Coronary artery (tissue), 2 donors: Measurements from ENCODE around the gene RPUSD4.

Experiments
- DNase-seq: peaks from one replicate; pipeline ENCODE4 v3.0.0-alpha.2; 2017; ENCODE audit warnings: low spot score
- H3K27ac ChIP-seq, 2 donors: fragments of 200-600 bp; sonication (generic); one replicate each; pipeline ENCODE4 v1.5.1; 2016 to 2019
- H3K4me3 ChIP-seq: fragments of 200-600 bp; sonication (generic); 2 replicates; pipeline ENCODE4 v1.5.1; 2016; ENCODE audit warnings: mild to moderate bottlenecking, moderate library complexity
- TF ChIP-seq, protein P1 (sequence below): fragments of 200-600 bp; sonication (generic); IDR thresholded peaks from one replicate; pipeline ENCODE4 v1.5.1; 2019; ENCODE audit warnings: antibody characterized with exemption

Gene RPUSD4

DNA sequence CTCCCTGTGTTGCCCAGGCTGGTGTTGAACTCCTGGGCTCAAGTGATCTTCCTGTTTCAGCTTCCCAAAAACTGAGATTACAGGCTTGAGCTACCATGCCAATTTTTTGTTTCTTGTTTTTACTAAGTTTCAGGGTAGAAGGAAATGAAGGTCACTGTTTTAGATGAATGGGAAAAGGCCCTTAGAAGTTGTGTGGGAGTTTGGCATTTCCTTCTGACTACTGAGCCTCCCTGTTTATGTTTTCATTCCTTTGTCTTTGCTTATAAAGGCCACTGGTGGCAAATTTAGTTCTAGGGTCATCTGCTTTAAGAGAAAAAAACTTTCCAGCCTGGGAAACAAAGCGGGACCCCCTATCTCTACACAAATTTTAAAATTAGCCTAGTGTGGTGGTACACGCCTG lies 35.2 kb upstream of the RPUSD4 start:
- no peak overlapping the region for H3K27ac ChIP-seq
- H3K4me3 ChIP-seq: no peak overlapping the region
- no peak for DNase-seq
- TF ChIP-seq, protein P1, sequence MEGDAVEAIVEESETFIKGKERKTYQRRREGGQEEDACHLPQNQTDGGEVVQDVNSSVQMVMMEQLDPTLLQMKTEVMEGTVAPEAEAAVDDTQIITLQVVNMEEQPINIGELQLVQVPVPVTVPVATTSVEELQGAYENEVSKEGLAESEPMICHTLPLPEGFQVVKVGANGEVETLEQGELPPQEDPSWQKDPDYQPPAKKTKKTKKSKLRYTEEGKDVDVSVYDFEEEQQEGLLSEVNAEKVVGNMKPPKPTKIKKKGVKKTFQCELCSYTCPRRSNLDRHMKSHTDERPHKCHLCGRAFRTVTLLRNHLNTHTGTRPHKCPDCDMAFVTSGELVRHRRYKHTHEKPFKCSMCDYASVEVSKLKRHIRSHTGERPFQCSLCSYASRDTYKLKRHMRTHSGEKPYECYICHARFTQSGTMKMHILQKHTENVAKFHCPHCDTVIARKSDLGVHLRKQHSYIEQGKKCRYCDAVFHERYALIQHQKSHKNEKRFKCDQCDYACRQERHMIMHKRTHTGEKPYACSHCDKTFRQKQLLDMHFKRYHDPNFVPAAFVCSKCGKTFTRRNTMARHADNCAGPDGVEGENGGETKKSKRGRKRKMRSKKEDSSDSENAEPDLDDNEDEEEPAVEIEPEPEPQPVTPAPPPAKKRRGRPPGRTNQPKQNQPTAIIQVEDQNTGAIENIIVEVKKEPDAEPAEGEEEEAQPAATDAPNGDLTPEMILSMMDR: no peak

DNA sequence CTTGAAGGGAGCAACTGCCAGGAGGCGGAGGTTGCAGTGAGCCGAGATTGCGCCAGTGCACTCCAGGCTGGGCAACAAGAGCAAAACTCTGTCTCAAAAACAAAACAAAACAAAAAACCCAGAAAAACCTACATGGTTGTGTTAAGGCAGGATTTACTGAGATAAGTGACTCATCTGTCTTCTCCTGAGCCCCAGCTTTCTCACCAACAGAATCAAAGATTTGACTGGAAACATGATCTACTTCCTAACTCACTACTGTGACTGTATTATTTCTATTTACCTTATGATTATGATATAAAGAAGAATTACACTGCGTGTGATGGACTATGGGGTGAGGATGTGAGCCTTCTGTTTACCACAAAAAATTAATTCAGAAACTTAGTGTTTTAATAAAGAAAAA lies 21.9 kb upstream of the RPUSD4 start:
- no peak for DNase-seq
- TF ChIP-seq, protein P1: no peak
- H3K27ac ChIP-seq: no peak overlapping the region
- no peak overlapping the region for H3K4me3 ChIP-seq

DNA sequence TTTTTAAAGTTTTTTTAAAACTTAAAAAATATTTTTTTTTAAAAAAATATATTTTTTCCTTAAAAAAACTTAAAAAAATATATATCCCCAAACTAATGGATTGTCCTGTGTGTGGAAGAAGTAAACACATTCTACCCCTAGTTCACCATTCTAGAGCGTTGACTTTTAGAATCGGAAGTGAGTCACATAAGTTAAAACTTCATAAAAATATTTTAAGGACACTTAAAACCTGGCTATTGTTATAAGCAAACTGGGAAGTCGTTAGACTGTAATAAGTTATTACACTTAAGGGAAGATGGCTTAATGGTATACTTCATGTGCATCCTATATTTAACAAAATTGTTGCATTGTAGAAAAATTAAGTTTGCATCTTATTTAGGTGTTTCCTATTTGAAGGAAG lies 21.2 kb upstream of the RPUSD4 start:
- Histone ChIP-seq H3K4me3 (no peak overlapping the region), H3K27ac (no peak overlapping the region)
- TF ChIP-seq, protein P1: no peak
- DNase-seq: no peak

DNA sequence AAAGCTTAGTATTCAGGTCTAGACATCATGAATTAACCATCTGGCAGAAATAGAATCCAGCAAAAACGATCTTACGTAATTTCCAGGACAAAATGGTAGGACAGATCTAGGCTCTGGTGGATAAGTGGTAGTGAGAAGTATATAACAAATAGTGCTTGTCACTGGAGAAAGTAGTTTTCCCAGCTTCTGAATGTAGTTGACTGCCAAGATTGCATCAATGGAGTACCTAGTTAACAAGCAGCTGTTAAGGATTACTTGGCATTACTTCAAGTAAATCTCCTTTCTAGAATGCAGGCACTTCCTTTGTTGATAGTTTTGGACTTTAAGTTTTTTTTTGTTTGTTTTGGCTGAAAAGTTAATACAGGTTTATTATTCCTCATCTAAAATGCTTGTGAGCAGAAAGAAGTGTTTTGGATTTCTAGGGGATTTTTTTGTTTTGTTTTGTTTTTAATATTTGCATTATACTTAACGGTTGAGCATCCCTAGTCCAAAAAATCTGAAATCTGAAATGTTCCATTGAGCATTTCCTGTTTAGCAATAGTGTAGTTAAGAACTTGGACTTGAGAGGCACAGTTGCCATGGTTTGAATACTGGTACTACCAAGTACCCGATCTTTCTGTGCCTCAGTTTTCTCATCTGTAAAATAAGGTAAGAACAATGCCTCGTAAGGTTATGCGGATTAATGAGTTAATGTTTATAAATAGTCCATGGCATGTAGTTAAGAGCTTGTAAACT lies 20.4 kb upstream of the RPUSD4 start:
- no peak overlapping the region for H3K27ac ChIP-seq
- no peak for DNase-seq
- TF ChIP-seq, protein P1: no peak
- no peak overlapping the region for H3K4me3 ChIP-seq

DNA sequence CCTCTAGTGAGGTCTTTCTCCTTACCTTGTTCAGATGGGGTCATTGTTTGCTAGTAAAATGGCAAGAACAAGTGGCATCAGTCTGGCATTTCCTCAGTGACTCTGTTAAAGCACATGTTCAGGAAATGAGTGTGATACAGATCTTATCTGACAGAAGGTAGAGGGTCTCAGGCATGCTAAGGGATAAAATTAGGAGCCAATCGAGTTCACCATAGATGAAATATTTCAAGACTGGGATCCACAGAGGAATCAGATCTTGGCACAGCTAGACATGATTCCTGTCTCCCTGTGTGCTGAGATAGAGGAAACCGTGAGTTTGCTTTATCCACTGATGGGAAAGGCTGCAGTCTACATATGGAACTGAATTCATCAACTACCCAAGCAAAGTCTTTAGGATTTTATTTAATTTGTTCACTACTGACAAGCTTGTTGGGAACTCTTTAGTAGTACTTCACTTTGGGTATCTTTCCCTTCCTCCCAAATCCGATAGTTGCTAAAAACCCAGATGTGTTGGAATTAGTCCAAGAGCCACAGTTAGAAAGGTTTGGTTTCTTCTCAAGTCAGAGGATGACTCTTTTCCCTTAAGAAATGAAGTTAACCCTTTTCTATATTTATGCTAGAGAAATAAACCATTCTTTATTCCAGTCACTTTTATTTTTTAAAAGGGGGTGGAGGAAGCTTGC lies 18.5 kb upstream of the RPUSD4 start:
- DNase-seq: no peak
- TF ChIP-seq, protein P1: no peak
- H3K27ac ChIP-seq: no peak overlapping the region
- no peak overlapping the region for H3K4me3 ChIP-seq

DNA sequence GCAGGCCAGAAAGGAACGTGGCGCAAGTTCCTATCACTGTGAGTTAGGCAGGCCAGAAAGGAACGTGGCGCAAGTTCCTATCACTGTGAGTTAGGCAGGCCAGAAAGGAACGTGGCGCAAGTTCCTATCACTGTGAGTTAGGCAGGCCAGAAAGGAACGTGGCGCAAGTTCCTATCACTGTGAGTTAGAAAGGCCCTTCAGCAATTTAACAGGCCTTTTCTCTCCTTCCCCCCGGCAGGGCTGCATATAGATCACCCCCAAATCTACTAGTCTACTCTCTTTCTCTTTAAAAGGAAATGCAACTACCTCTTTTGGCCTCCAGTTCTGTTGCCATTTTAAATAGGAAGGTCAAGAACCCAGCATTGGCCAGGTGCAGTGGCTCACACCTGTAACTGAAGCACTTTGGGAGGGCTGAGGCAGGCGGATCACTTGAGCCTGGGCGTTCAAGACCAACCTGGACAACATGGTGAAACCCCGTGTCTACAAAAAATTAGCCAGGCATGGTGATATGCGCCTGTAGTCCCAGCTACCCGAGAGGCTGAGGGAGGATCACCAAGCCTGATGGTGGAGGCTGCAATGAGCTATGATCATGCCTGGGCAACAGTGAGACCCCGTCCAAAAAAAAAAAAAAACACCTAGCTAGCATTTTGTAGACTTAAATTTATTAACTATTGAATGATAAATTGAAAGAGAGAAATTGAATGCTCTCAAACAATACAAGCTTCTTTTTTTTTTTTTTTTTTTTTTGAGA lies 15.1 kb upstream of the RPUSD4 start:
- TF ChIP-seq, protein P1: no peak
- DNase-seq: no peak
- Histone ChIP-seq H3K4me3 (no peak overlapping the region), H3K27ac (no peak overlapping the region)
